ENCODE measurements around the gene MRPL14. TPM values are rescaled to one million over a fixed set of nuclear protein-coding genes. Genes with fewer than 3 reads are reported as not detected.

The MRPL14 gene
- total RNA-seq, 1 donor, result 47.5 TPM

GRCh38 chr6:44066394-44067172 is 60.7 kb downstream of the MRPL14 start:
- H3K4me3 ChIP-seq (ENCODE audit: low read depth, low read length), result no peak overlapping the region
- DNase-seq (ENCODE audit: low read depth), result no peak
- TF ChIP-seq CTCF (IDR thresholded peaks at IDR 0.05; ENCODE audit: insufficient read depth, low read depth, low read length), result no peak

- no peak for TF ChIP-seq CTCF (IDR thresholded peaks at IDR 0.05; ENCODE audit: insufficient read depth, low read depth, low read length)
- no peak for DNase-seq (ENCODE audit: low read depth)
- H3K4me3 ChIP-seq (ENCODE audit: low read depth, low read length), result no peak overlapping the region
Observed at GRCh38 chr6:44065443-44066140, 61.7 kb downstream of the MRPL14 start.

GRCh38 chr6:44064948-44065272 is 62.3 kb downstream of the MRPL14 start:
- no peak overlapping the region for H3K4me3 ChIP-seq (ENCODE audit: low read depth, low read length)
- no peak for DNase-seq (ENCODE audit: low read depth)
- no peak for TF ChIP-seq CTCF (IDR thresholded peaks at IDR 0.05; ENCODE audit: insufficient read depth, low read depth, low read length)

GRCh38 chr6:44064089-44064947 is 62.9 kb downstream of the MRPL14 start:
- no peak for TF ChIP-seq CTCF (IDR thresholded peaks at IDR 0.05; ENCODE audit: insufficient read depth, low read depth, low read length)
- DNase-seq (ENCODE audit: low read depth), result peak; percentile 100
- H3K4me3 ChIP-seq (ENCODE audit: low read depth, low read length), result no peak overlapping the region

GRCh38 chr6:44063561-44064059 is 63.6 kb downstream of the MRPL14 start:
- no peak for TF ChIP-seq CTCF (IDR thresholded peaks at IDR 0.05; ENCODE audit: insufficient read depth, low read depth, low read length)
- no peak overlapping the region for H3K4me3 ChIP-seq (ENCODE audit: low read depth, low read length)
- DNase-seq (ENCODE audit: low read depth), result no peak

Other genes with a start within 250 kb of the MRPL14 start
- gene TMEM63B, start 102 bp upstream of the MRPL14 start, total RNA-seq, result 21.3 and 32.4 TPM in 2 replicates
- gene CAPN11, start 31.4 kb upstream of the MRPL14 start, total RNA-seq, result not detected in 2 replicates
- gene MYMX, start 89.5 kb upstream of the MRPL14 start, total RNA-seq, result not detected in 2 replicates
- gene SLC29A1, start 96.1 kb upstream of the MRPL14 start, total RNA-seq, result 7.1 and 9.5 TPM in 2 replicates
- gene HSP90AB1, start 119.6 kb upstream of the MRPL14 start, total RNA-seq, result 573 and 928 TPM in 2 replicates
- 84.7 and 92.8 TPM in 2 replicates for gene SLC35B2, start 130.1 kb upstream of the MRPL14 start, total RNA-seq
- gene NFKBIE, start 138.1 kb upstream of the MRPL14 start, total RNA-seq, result 12.2 and 17.7 TPM in 2 replicates
- gene TMEM151B, start 143.0 kb upstream of the MRPL14 start, total RNA-seq, result under 0.01 TPM in 1 of 2 replicates, not detected in the other
- gene AARS2, start 185.9 kb upstream of the MRPL14 start, total RNA-seq, result 10.0 and 16.0 TPM in 2 replicates
- gene SPATS1, start 215.2 kb upstream of the MRPL14 start, total RNA-seq, result not detected in 2 replicates

Measured in fibroblast of villous mesenchyme (primary cell).